Neural progenitor cell (in vitro differentiated cells): ENCODE measurements around the gene ALK. TPM values are rescaled to one million over a fixed set of nuclear protein-coding genes. Genes with fewer than 3 reads are reported as not detected.

Experiments used
- DNase-seq: peaks from one replicate; pipeline ENCODE4 v3.0.0-alpha.2; 2016; ENCODE audit warnings: low spot score
- H2AFZ ChIP-seq: fragments of 200-600 bp; sonication (generic); replicated peaks from 2 replicates; pipeline ENCODE4 v1.6.1; 2016; ENCODE audit warnings: antibody characterized with exemption
- H3F3A ChIP-seq: fragments of 200-600 bp; sonication (generic); 2 replicates; pipeline ENCODE4 v1.6.1; 2016; ENCODE audit warnings: antibody characterized with exemption, low read depth
- H3K27ac ChIP-seq: fragments of 200-600 bp; sonication (generic); 2 replicates; pipeline ENCODE4 v1.5.1; 2016; ENCODE audit warnings: mild to moderate bottlenecking
- H3K27me3 ChIP-seq: fragments of 200-600 bp; sonication (generic); 2 replicates; pipeline ENCODE4 v1.6.1; 2016; ENCODE audit warnings: mild to moderate bottlenecking, moderate library complexity
- H3K36me3 ChIP-seq: fragments of 200-600 bp; sonication (generic); 2 replicates; pipeline ENCODE4 v1.5.1; 2016
- H3K4me1 ChIP-seq: fragments of 200-600 bp; sonication (generic); 2 replicates; pipeline ENCODE4 v1.6.1; 2016; ENCODE audit warnings: mixed run types
- H3K4me2 ChIP-seq: fragments of 200-600 bp; sonication (generic); 2 replicates; pipeline ENCODE4 v1.6.1; 2016
- H3K4me3 ChIP-seq: fragments of 200-600 bp; sonication (generic); 2 replicates; pipeline ENCODE4 v1.5.1; 2016
- H3K79me2 ChIP-seq: fragments of 200-600 bp; sonication (generic); 2 replicates; pipeline ENCODE4 v1.6.1; 2016; ENCODE audit warnings: low read depth
- H3K9ac ChIP-seq: fragments of 200-600 bp; sonication (generic); 2 replicates; pipeline ENCODE4 v1.6.1; 2016
- H3K9me3 ChIP-seq: fragments of 200-600 bp; sonication (generic); 2 replicates; pipeline ENCODE4 v1.5.1; 2016; ENCODE audit warnings: low read depth
- H4K20me1 ChIP-seq: fragments of 200-600 bp; sonication (generic); 2 replicates; pipeline ENCODE4 v1.6.1; 2016; ENCODE audit warnings: low read depth
- H3K27ac Mint-ChIP-seq: 3 replicates; pipeline ENCODE4 v1.8.0; 2021; ENCODE audit warnings: mixed read lengths
- H3K27me3 Mint-ChIP-seq: 2 replicates; pipeline ENCODE4 v1.8.0; 2022; ENCODE audit warnings: low read depth, mild to moderate bottlenecking, inconsistent platforms, moderate library complexity, mixed read lengths; ENCODE audit not compliant: insufficient read depth
- H3K36me3 Mint-ChIP-seq: 3 replicates; pipeline ENCODE4 v1.8.0; 2021; ENCODE audit warnings: mixed read lengths
- H3K4me1 Mint-ChIP-seq: 3 replicates; pipeline ENCODE4 v1.8.0; 2021; ENCODE audit warnings: mixed read lengths
- H3K4me3 Mint-ChIP-seq: 3 replicates; pipeline ENCODE4 v1.8.0; 2021; ENCODE audit warnings: mild to moderate bottlenecking, moderate library complexity, mixed read lengths
- H3K9me3 Mint-ChIP-seq: 3 replicates; pipeline ENCODE4 v1.8.0; 2020; ENCODE audit warnings: mixed read lengths
- EZH2 ChIP-seq: fragments of 200-600 bp; sonication (generic); IDR thresholded peaks from 2 replicates; pipeline ENCODE4 v1.6.1; 2017; ENCODE audit warnings: antibody characterized with exemption, mild to moderate bottlenecking, moderate library complexity
- EZH2phosphoT487 ChIP-seq: fragments of 200-600 bp; sonication (generic); IDR thresholded peaks from 2 replicates; pipeline ENCODE4 v1.6.1; 2017; ENCODE audit warnings: antibody characterized with exemption
- total RNA-seq: library from RNA; depleted of rRNA; stranded (reverse); fragments of >200 nt; gene quantifications from 2 replicates; pipeline ENCODE4 v1.2.3, GENCODE V29; 2015; ENCODE audit warnings: low replicate concordance
- TF ChIP-seq, protein P1 (sequence below): fragments of 200-600 bp; sonication (generic); IDR thresholded peaks from 2 replicates; pipeline ENCODE4 v1.5.1; 2017; ENCODE audit warnings: antibody characterized with exemption, mild to moderate bottlenecking

Gene ALK
- total RNA-seq, 1 donor from 2014 or later = not detected

DNA sequence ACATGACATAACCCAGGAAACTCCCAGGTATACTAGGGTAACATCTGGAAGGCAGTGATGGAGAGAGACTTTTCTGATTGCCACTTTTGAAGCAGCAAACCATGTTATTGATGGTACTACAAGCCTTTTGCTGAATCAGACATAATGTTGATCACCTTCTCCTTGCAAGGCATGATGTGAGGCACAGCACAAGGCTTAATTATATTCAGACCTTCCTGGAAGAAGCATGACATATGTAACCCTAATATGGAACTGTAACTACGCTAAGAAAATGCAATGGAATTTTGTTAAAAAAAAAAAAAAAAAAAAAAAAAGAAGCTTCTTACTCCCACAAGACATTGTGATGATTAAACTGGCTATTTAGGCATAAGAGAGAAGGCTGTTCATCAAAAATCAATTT is 145.4 kb downstream of the ALK start:
- no peaks in the 10 kb centered on the region for H4K20me1 ChIP-seq
- Mint-ChIP-seq H3K4me1 (peaks cover 4% of the 10 kb centered on the region), H3K27me3 (no peaks in the 10 kb centered on the region), H3K27ac (no peak overlapping the region), H3K9me3 (peaks cover 2% of the 10 kb centered on the region), H3K4me3 (no peak overlapping the region), H3K36me3 (no peaks in the 10 kb centered on the region)
- H3K36me3 ChIP-seq = no peaks in the 10 kb centered on the region
- no peak overlapping the region for H2AFZ ChIP-seq
- no peaks in the 10 kb centered on the region for H3K79me2 ChIP-seq
- no peak overlapping the region for H3K4me3 ChIP-seq
- H3F3A ChIP-seq = no peaks in the 10 kb centered on the region
- H3K9ac ChIP-seq = no peak overlapping the region
- TF ChIP-seq, protein P1, sequence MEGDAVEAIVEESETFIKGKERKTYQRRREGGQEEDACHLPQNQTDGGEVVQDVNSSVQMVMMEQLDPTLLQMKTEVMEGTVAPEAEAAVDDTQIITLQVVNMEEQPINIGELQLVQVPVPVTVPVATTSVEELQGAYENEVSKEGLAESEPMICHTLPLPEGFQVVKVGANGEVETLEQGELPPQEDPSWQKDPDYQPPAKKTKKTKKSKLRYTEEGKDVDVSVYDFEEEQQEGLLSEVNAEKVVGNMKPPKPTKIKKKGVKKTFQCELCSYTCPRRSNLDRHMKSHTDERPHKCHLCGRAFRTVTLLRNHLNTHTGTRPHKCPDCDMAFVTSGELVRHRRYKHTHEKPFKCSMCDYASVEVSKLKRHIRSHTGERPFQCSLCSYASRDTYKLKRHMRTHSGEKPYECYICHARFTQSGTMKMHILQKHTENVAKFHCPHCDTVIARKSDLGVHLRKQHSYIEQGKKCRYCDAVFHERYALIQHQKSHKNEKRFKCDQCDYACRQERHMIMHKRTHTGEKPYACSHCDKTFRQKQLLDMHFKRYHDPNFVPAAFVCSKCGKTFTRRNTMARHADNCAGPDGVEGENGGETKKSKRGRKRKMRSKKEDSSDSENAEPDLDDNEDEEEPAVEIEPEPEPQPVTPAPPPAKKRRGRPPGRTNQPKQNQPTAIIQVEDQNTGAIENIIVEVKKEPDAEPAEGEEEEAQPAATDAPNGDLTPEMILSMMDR = no peak
- no peak for TF ChIP-seq EZH2phosphoT487
- no peak for TF ChIP-seq EZH2
- H3K9me3 ChIP-seq = no peaks in the 10 kb centered on the region
- no peak for DNase-seq
- no peaks in the 10 kb centered on the region for H3K4me1 ChIP-seq
- no peaks in the 10 kb centered on the region for H3K27me3 ChIP-seq
- H3K27ac ChIP-seq = no peak overlapping the region
- H3K4me2 ChIP-seq = no peak overlapping the region

DNA sequence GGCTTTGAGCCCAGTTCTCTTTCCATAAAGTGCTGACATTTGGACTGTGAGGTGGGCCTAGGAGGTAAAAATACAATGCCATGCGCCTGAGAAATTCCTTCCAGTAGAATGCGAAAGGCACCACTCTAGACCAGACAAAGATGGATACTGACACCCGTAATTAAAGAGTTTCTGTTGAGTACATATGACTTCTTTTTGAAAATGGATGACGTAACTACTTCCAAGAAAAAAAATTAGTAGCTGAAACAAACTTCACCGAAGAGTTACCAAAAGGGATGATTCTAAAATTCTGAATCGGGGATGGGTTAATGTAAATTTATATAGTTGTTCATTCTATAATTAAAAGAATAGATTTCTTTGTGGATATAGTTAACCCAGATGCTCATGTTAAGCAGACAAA is 146.8 kb downstream of the ALK start:
- H3K36me3 ChIP-seq = no peaks in the 10 kb centered on the region
- no peaks in the 10 kb centered on the region for H3F3A ChIP-seq
- Mint-ChIP-seq H3K4me3 (no peak overlapping the region), H3K27ac (no peak overlapping the region), H3K4me1 (peaks cover 4% of the 10 kb centered on the region), H3K27me3 (no peaks in the 10 kb centered on the region), H3K9me3 (no peaks in the 10 kb centered on the region), H3K36me3 (no peaks in the 10 kb centered on the region)
- no peak for TF ChIP-seq EZH2
- TF ChIP-seq EZH2phosphoT487 = no peak
- TF ChIP-seq, protein P1 = no peak
- DNase-seq = no peak
- peaks cover 4% of the 10 kb centered on the region for H3K4me1 ChIP-seq
- no peaks in the 10 kb centered on the region for H3K9me3 ChIP-seq
- H3K27me3 ChIP-seq = no peaks in the 10 kb centered on the region
- no peaks in the 10 kb centered on the region for H3K79me2 ChIP-seq
- no peak overlapping the region for H3K27ac ChIP-seq
- H4K20me1 ChIP-seq = no peaks in the 10 kb centered on the region
- H3K4me3 ChIP-seq = no peak overlapping the region
- H3K9ac ChIP-seq = no peak overlapping the region
- no peak overlapping the region for H2AFZ ChIP-seq
- no peak overlapping the region for H3K4me2 ChIP-seq

DNA sequence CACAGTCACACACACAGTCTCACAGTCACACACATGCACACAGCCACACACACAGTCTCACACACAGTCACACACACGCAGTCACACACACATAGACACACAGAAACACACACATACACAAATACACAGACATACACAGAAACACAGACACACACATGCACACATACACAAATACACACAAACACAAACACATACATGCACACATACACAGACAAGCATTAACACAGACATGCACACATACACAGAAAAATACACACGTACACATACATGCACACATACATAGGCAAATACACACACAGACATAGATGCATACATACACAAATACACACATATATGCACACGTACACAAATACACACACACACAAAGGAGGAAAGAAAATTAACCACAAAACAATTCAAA is 150.5 kb downstream of the ALK start:
- no peak overlapping the region for H3K4me2 ChIP-seq
- no peak for TF ChIP-seq EZH2phosphoT487
- TF ChIP-seq, protein P1 = no peak
- TF ChIP-seq EZH2 = no peak
- H2AFZ ChIP-seq = no peak overlapping the region
- no peaks in the 10 kb centered on the region for H3F3A ChIP-seq
- no peaks in the 10 kb centered on the region for H3K36me3 Mint-ChIP-seq
- no peak overlapping the region for H3K4me3 Mint-ChIP-seq
- no peaks in the 10 kb centered on the region for H3K9me3 Mint-ChIP-seq
- no peak overlapping the region for H3K9ac ChIP-seq
- H3K4me3 ChIP-seq = no peak overlapping the region
- no peaks in the 10 kb centered on the region for H3K27me3 ChIP-seq
- no peak overlapping the region for H3K27ac ChIP-seq
- H3K27ac Mint-ChIP-seq = no peak overlapping the region
- no peak for DNase-seq
- H3K9me3 ChIP-seq = no peaks in the 10 kb centered on the region
- no peaks in the 10 kb centered on the region for H3K27me3 Mint-ChIP-seq
- no peaks in the 10 kb centered on the region for H4K20me1 ChIP-seq
- H3K4me1 ChIP-seq = peaks cover 9% of the 10 kb centered on the region
- H3K79me2 ChIP-seq = no peaks in the 10 kb centered on the region
- no peaks in the 10 kb centered on the region for H3K36me3 ChIP-seq
- no peaks in the 10 kb centered on the region for H3K4me1 Mint-ChIP-seq
